Keratinocyte (primary cell): ENCODE data around the gene SNCAIP. TPM values are rescaled to one million over a fixed set of nuclear protein-coding genes. Genes with fewer than 3 reads are reported as not detected.
A peak's percentile ranks its signal among the peaks of the same experiment; 100 is the strongest.

Source experiments
- DNase-seq: peaks from one replicate; pipeline ENCODE4 v3.0.0-alpha.2; 2011; ENCODE audit warnings: low read depth, missing footprints, low spot score
- FAIRE-seq: peaks from 2 replicates; lab custom pipeline; 2011; peaks lifted over from hg19 to GRCh38; lab: Jason Lieb, UNC
- H2AFZ ChIP-seq: 2 replicates; pipeline ENCODE4 v1.6.0; 2012; ENCODE audit warnings: low read length, control low read depth, inconsistent platforms; ENCODE audit not compliant: control insufficient read depth
- H3K27ac ChIP-seq: 2 replicates; pipeline ENCODE4 v1.5.1; 2011; ENCODE audit warnings: low read length; ENCODE audit not compliant: control insufficient read depth, insufficient read depth
- H3K27me3 ChIP-seq: 3 replicates; pipeline ENCODE4 v1.6.0; 2011; ENCODE audit warnings: low read length; ENCODE audit not compliant: control insufficient read depth, insufficient read depth; ENCODE audit errors: extremely low read depth
- H3K36me3 ChIP-seq, 2 experiments: 2 replicates in 1 of 2; 3 replicates in 1 of 2; pipeline ENCODE4 v1.5.1; 2011; ENCODE audit warnings: low read length in 2 of 2, mild to moderate bottlenecking in 1 of 2; ENCODE audit not compliant: control insufficient read depth in 2 of 2, insufficient read depth in 2 of 2; ENCODE audit errors: extremely low read depth in 1 of 2
- H3K4me1 ChIP-seq: 3 replicates; pipeline ENCODE4 v1.5.1; 2011; ENCODE audit warnings: low read length; ENCODE audit not compliant: control insufficient read depth, insufficient read depth; ENCODE audit errors: extremely low read depth
- H3K4me2 ChIP-seq: 3 replicates; pipeline ENCODE4 v1.6.0; 2011; ENCODE audit warnings: low read depth, low read length; ENCODE audit not compliant: control insufficient read depth, insufficient read depth; ENCODE audit errors: extremely low read depth
- H3K4me3 ChIP-seq, 3 experiments: fragments of 200-600 bp in 1 of 3; sonication (generic) in 1 of 3; 2 replicates in 2 of 3; 3 replicates in 1 of 3; pipeline ENCODE4 v1.5.1; 2011 to 2016; ENCODE audit warnings: low read length in 3 of 3, mild to moderate bottlenecking in 3 of 3, control low read depth in 2 of 3, inconsistent platforms in 1 of 3, low read depth in 1 of 3, mixed read lengths in 1 of 3, mixed run types in 1 of 3, moderate library complexity in 1 of 3; ENCODE audit not compliant: control insufficient read depth in 2 of 3, insufficient read depth in 2 of 3; ENCODE audit errors: extremely low read depth in 1 of 3
- H3K79me2 ChIP-seq: 2 replicates; pipeline ENCODE4 v1.6.0; 2012; ENCODE audit warnings: low read length; ENCODE audit not compliant: control insufficient read depth, insufficient read depth
- H3K9ac ChIP-seq: 3 replicates; pipeline ENCODE4 v1.6.0; 2011; ENCODE audit warnings: low read length; ENCODE audit not compliant: control insufficient read depth, insufficient read depth; ENCODE audit errors: extremely low read depth
- H3K9me1 ChIP-seq: 3 replicates; pipeline ENCODE4 v1.6.0; 2011; ENCODE audit warnings: low read length; ENCODE audit not compliant: control insufficient read depth, insufficient read depth; ENCODE audit errors: extremely low read depth
- H3K9me3 ChIP-seq: 2 replicates; pipeline ENCODE4 v1.5.1; 2012; ENCODE audit warnings: low read depth, low read length; ENCODE audit not compliant: control insufficient read depth
- H4K20me1 ChIP-seq: 3 replicates; pipeline ENCODE4 v1.6.0; 2011; ENCODE audit warnings: low read length; ENCODE audit not compliant: control insufficient read depth, insufficient read depth; ENCODE audit errors: extremely low read depth
- EZH2 ChIP-seq: IDR thresholded peaks from one replicate; pipeline ENCODE4 v1.6.1; 2012; ENCODE audit warnings: inconsistent platforms, mild to moderate bottlenecking, low read length, moderate library complexity
- dilution Hi-C: fragments of 300-500 bp; cut with MboI; formaldehyde crosslinking; loops from one replicate; pipeline ENCODE4 v1.7.0; 2020; ENCODE audit warnings: low sequenced_read_pairs; ENCODE audit not compliant: extremely low pct_ligation_motif_present
- polyA plus RNA-seq, 5 experiments: library from polyadenylated mRNA; depleted of rRNA in 3 of 5; stranded (reverse) in 3 of 5; stranded (forward) in 1 of 5; unstranded in 1 of 5; fragments of >200 nt; gene quantifications; 1 replicate in 1 of 5; 2 replicates in 3 of 5; 3 replicates in 1 of 5; pipeline versions ENCODE4 v1.2.1 to v1.2.3, GENCODE V29; 2011 to 2012; ENCODE audit warnings: missing spikeins in 2 of 5, low read depth in 1 of 5, low replicate concordance in 1 of 5
- TF ChIP-seq, protein P1 (sequence below), 3 experiments: IDR thresholded peaks in 1 of 3; conservative IDR thresholded peaks in 1 of 3; optimal IDR thresholded peaks in 1 of 3; 2 replicates in 2 of 3; 3 replicates in 1 of 3; pipeline versions ENCODE3 to v1.5.1; 2011; ENCODE audit warnings: low read length in 3 of 3, mild to moderate bottlenecking in 3 of 3, moderate library complexity in 2 of 3, control low read depth in 1 of 3, inconsistent platforms in 1 of 3; ENCODE audit not compliant: insufficient read depth in 2 of 3; ENCODE audit errors: extremely low read depth in 1 of 3

SNCAIP gene
- polyA plus RNA-seq, 1 donor (not counting 4 experiments of a cell fraction or from before 2014, with no cell fraction given) = not detected

DNA sequence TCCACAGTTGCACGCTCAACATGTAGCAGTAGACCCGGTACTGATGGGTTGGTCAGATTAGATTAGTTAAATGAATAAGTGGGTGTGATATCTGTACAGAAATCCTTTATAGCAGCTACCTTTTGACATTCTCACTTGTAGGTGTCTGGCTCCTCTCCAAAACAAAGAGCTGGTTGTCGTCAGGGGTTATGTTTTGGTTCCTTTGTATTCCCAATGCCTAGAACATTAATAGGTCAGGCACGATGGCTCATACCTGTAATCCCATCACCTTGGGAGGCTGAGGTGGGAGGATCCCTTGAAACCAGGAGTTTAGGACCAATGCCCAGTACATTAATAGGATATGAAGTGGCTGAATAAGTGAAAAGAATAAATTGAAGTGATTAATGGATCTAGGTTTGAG, 182.1 kb downstream of the SNCAIP start:
- Histone ChIP-seq H3K4me3 (no peak overlapping the region), H3K79me2 (no peaks in the 10 kb centered on the region), H2AFZ (no peak overlapping the region), H3K9me1 (no peaks in the 10 kb centered on the region), H3K4me2 (no peak overlapping the region), H3K27me3 (peaks cover 13% of the 10 kb centered on the region), H3K36me3 (no peaks in the 10 kb centered on the region), H3K9me3 (no peaks in the 10 kb centered on the region), H3K27ac (no peak overlapping the region), H4K20me1 (no peaks in the 10 kb centered on the region), H3K4me1 (no peaks in the 10 kb centered on the region), H3K9ac (no peak overlapping the region)
- no peak for TF ChIP-seq EZH2
- TF ChIP-seq, protein P1, sequence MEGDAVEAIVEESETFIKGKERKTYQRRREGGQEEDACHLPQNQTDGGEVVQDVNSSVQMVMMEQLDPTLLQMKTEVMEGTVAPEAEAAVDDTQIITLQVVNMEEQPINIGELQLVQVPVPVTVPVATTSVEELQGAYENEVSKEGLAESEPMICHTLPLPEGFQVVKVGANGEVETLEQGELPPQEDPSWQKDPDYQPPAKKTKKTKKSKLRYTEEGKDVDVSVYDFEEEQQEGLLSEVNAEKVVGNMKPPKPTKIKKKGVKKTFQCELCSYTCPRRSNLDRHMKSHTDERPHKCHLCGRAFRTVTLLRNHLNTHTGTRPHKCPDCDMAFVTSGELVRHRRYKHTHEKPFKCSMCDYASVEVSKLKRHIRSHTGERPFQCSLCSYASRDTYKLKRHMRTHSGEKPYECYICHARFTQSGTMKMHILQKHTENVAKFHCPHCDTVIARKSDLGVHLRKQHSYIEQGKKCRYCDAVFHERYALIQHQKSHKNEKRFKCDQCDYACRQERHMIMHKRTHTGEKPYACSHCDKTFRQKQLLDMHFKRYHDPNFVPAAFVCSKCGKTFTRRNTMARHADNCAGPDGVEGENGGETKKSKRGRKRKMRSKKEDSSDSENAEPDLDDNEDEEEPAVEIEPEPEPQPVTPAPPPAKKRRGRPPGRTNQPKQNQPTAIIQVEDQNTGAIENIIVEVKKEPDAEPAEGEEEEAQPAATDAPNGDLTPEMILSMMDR (optimal IDR thresholded peaks at IDR 0.05 in 1 of 3, IDR thresholded peaks at IDR 0.05 in 1 of 3, conservative IDR thresholded peaks at IDR 0.05 in 1 of 3; ENCODE audit: extremely low read depth in 1 of 3, insufficient read depth in 2 of 3, low read length in 3 of 3) = no peak
- DNase-seq (no peak), FAIRE-seq (no peak)
- dilution Hi-C loops = no loop called here

DNA sequence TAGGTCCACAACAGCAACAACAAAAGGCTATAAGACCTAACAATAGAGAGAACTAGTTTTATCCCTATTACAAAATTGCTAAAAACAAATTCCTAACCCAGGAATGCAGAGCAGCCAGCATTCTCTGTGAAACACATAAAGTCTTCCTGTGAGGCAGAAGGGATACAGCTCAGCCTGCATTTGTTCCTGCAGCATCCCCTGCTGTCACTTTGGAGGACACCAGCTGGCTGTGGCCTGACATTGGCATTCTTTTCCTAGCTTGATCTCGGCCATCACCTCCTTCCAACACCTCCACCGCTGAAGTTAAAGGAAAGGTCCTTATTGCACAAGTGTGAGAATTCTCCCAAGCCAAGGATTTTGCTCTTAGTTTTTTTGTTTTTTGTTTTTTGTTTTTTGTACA, 186.1 kb downstream of the SNCAIP start:
- no peak overlapping the region for H3K9ac ChIP-seq
- DNase-seq (no peak), FAIRE-seq (no peak)
- H3K9me3 ChIP-seq = no peaks in the 10 kb centered on the region
- no peak overlapping the region for H3K4me2 ChIP-seq
- no peaks in the 10 kb centered on the region for H3K79me2 ChIP-seq
- dilution Hi-C loops = no loop called here
- H2AFZ ChIP-seq = no peak overlapping the region
- peaks cover 16% of the 10 kb centered on the region for H3K27me3 ChIP-seq
- no peaks in the 10 kb centered on the region for H3K9me1 ChIP-seq
- H3K36me3 ChIP-seq = no peaks in the 10 kb centered on the region
- no peak overlapping the region for H3K27ac ChIP-seq
- H3K4me1 ChIP-seq = no peaks in the 10 kb centered on the region
- H3K4me3 ChIP-seq = no peak overlapping the region
- no peaks in the 10 kb centered on the region for H4K20me1 ChIP-seq
- no peak for TF ChIP-seq EZH2
- TF ChIP-seq, protein P1 (optimal IDR thresholded peaks at IDR 0.05 in 1 of 3, IDR thresholded peaks at IDR 0.05 in 1 of 3, conservative IDR thresholded peaks at IDR 0.05 in 1 of 3; ENCODE audit: extremely low read depth in 1 of 3, insufficient read depth in 2 of 3, low read length in 3 of 3) = peak in 2 of 3 experiments; percentile 28 to 47
